HEK293T (cell line): Measurements from ENCODE around the gene RUFY4.
A peak's percentile ranks its signal among the peaks of the same experiment; 100 is the strongest.
"Not testable (repeated sequence)": the region's sequence is repeated elsewhere in the genome, so short reads cannot be mapped to it uniquely, and the experiment has no call there.

Experiments
- CTCF ChIA-PET: fragments of 350-600 bp; formaldehyde crosslinking; extraction: SDS; loops from one replicate; lab custom pipeline; 2021; ENCODE audit warnings: antibody characterized with exemption, inconsistent platforms; lab: Yijun Ruan, JAX
- POLR2A ChIA-PET: fragments of 350-600 bp; formaldehyde crosslinking; extraction: SDS; loops from one replicate; lab custom pipeline; 2020; ENCODE audit warnings: antibody characterized with exemption, inconsistent platforms; lab: Yijun Ruan, JAX
- DNase-seq: peaks from one replicate; pipeline ENCODE4 v3.0.0; 2012; ENCODE audit warnings: mixed read lengths; ENCODE audit errors: extremely low spot score
- ARNT ChIP-seq: fragments of 450-650 bp; IDR thresholded peaks from 2 replicates; pipeline ENCODE4 v1.6.1; 2017; ENCODE audit warnings: mild to moderate bottlenecking
- BHLHE40 ChIP-seq: fragments of 450-650 bp; IDR thresholded peaks from 2 replicates; pipeline ENCODE4 v1.6.1; 2016; ENCODE audit warnings: mild to moderate bottlenecking, moderate library complexity, borderline replicate concordance
- CTBP1 ChIP-seq: fragments of 450-650 bp; IDR thresholded peaks from 2 replicates; pipeline ENCODE4 v1.6.1; 2016; ENCODE audit warnings: borderline replicate concordance
- ELF4 ChIP-seq: fragments of 450-650 bp; IDR thresholded peaks from 2 replicates; pipeline ENCODE4 v1.6.1; 2017; ENCODE audit warnings: antibody characterized with exemption
- FOXA1 ChIP-seq: fragments of 450-650 bp; IDR thresholded peaks from 2 replicates; pipeline ENCODE4 v1.6.1; 2016; ENCODE audit warnings: mild to moderate bottlenecking
- FOXK2 ChIP-seq: fragments of 450-650 bp; IDR thresholded peaks from 2 replicates; pipeline ENCODE4 v1.6.1; 2016; ENCODE audit warnings: mild to moderate bottlenecking
- FOXM1 ChIP-seq: fragments of 450-650 bp; IDR thresholded peaks from 2 replicates; pipeline ENCODE4 v1.6.1; 2017; ENCODE audit warnings: mild to moderate bottlenecking, borderline replicate concordance
- HDGF ChIP-seq: fragments of 450-650 bp; IDR thresholded peaks from 2 replicates; pipeline ENCODE4 v1.6.1; 2017; ENCODE audit warnings: antibody characterized with exemption, borderline replicate concordance
- L3MBTL2 ChIP-seq: fragments of 450-650 bp; conservative IDR thresholded peaks from 2 replicates; pipeline ENCODE4 v1.6.1; 2016; ENCODE audit warnings: mild to moderate bottlenecking
- LEF1 ChIP-seq: fragments of 450-650 bp; IDR thresholded peaks from 2 replicates; pipeline ENCODE4 v1.6.1; 2017; ENCODE audit warnings: mild to moderate bottlenecking, borderline replicate concordance
- NFRKB ChIP-seq: fragments of 450-650 bp; IDR thresholded peaks from 2 replicates; pipeline ENCODE4 v1.6.1; 2016; ENCODE audit warnings: mild to moderate bottlenecking, moderate library complexity
- PKNOX1 ChIP-seq: fragments of 450-650 bp; IDR thresholded peaks from 2 replicates; pipeline ENCODE4 v1.6.1; 2016
- SP1 ChIP-seq: fragments of 450-650 bp; IDR thresholded peaks from 2 replicates; pipeline ENCODE4 v1.6.1; 2017
- SUZ12 ChIP-seq: fragments of 450-650 bp; IDR thresholded peaks from 2 replicates; pipeline ENCODE4 v1.6.1; 2016; ENCODE audit warnings: mild to moderate bottlenecking
- TARDBP ChIP-seq: fragments of 450-650 bp; IDR thresholded peaks from 2 replicates; pipeline ENCODE4 v1.6.1; 2016
- ZNF384 ChIP-seq: fragments of 450-650 bp; IDR thresholded peaks from 2 replicates; pipeline ENCODE4 v1.6.1; 2016

The RUFY4 gene

DNA sequence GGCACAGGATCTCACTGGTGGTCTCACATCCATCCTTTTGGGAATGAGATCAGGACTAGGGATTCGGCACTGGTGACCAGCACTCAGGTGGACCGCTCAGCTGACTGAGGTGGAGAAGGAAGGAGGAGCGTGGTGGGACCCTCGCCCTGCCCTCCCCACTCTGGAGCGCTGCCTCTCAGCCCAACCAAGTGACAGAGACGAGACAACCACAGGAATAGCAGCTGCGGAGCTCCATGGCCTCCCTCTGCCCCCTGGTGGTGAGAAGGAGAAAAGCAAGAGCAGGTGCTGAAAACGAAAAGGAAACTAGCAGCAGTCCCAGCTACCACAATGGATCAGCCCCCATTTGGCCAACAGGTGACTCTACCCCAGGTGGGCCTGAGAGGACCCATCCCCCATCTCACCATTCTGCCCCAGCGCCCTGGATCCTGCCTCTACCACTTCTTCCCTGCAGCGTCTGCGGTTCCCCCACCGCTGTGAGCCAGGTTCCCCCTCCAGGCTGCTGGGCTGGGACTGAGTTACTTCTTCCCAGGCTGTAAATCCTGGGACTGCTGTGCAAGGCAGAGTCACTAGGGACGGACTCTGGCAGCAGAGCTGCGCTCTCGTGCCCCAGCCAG, at the start of gene RUFY4:
Gene RUFY4 (plus strand): TSS at position 533 of the 614 bp plus-strand sequence. CDS start 1,353 bp downstream, outside the sequence.
- CTCF ChIA-PET: interaction anchor here (0.7 to 1.2 kb wide), 5 partner anchors 35 to 1890 kb away, joined by 3 to 12 read pairs (median 3); no protein-coding TSS in a partner anchor
- POLR2A ChIA-PET: not testable (repeated sequence)
- peak; percentile 74 for DNase-seq

GRCh38 chr2:218019411-218020060, 49.5 kb upstream of the RUFY4 start:
- ChIA-PET POLR2A (no interaction called here), CTCF (no interaction called here)
- no peak for TF ChIP-seq SUZ12
- TF ChIP-seq ELF4: no peak
- TF ChIP-seq L3MBTL2: no peak
- TF ChIP-seq FOXK2: no peak
- DNase-seq: no peak

DNA sequence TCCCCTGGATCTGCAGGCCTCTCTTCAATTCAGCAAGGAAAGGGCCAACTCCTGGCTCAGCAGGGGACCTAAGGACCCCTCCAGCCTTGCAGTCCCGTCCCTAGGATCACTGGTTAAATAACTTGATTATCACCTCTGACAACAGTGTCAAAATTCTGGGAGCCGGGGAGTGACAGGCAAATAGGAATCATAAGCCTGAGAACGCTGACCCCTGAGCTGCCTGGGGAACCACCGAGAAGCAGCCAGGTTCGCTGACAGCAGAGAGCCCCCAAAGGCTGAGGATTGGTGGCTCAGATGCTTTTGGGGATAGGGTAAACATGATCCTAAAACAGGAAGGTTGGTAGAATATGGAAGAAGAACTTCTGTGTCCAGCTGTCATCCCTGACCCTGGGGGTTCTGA, 48.8 kb upstream of the RUFY4 start:
- POLR2A ChIA-PET: no interaction called here
- no peak for DNase-seq
- CTCF ChIA-PET: no interaction called here
- no peak for TF ChIP-seq PKNOX1
- no peak for TF ChIP-seq NFRKB
- no peak for TF ChIP-seq ELF4
- no peak for TF ChIP-seq CTBP1
- no peak for TF ChIP-seq TARDBP
- no peak for TF ChIP-seq LEF1
- TF ChIP-seq FOXM1: no peak

GRCh38 chr2:218020966-218021535, 48.0 kb upstream of the RUFY4 start:
- POLR2A ChIA-PET: no interaction called here
- CTCF ChIA-PET: no interaction called here
- TF ChIP-seq LEF1: no peak
- no peak for TF ChIP-seq ELF4
- no peak for TF ChIP-seq FOXM1
- TF ChIP-seq CTBP1: no peak
- TF ChIP-seq PKNOX1: no peak
- no peak for TF ChIP-seq FOXA1
- TF ChIP-seq HDGF: no peak
- no peak for TF ChIP-seq L3MBTL2
- TF ChIP-seq ZNF384: no peak
- no peak for TF ChIP-seq TARDBP
- DNase-seq: no peak

GRCh38 chr2:218021536-218022071, 47.4 kb upstream of the RUFY4 start:
- no peak for DNase-seq
- ChIA-PET POLR2A (no interaction called here), CTCF (no interaction called here)
- no peak for TF ChIP-seq LEF1
- TF ChIP-seq BHLHE40: no peak
- no peak for TF ChIP-seq NFRKB
- no peak for TF ChIP-seq SUZ12
- TF ChIP-seq ELF4: no peak
- TF ChIP-seq FOXM1: no peak
- TF ChIP-seq TARDBP: no peak
- TF ChIP-seq CTBP1: no peak
- TF ChIP-seq FOXK2: no peak
- no peak for TF ChIP-seq FOXA1
- no peak for TF ChIP-seq PKNOX1
- no peak for TF ChIP-seq ARNT
- TF ChIP-seq SP1: no peak

DNA sequence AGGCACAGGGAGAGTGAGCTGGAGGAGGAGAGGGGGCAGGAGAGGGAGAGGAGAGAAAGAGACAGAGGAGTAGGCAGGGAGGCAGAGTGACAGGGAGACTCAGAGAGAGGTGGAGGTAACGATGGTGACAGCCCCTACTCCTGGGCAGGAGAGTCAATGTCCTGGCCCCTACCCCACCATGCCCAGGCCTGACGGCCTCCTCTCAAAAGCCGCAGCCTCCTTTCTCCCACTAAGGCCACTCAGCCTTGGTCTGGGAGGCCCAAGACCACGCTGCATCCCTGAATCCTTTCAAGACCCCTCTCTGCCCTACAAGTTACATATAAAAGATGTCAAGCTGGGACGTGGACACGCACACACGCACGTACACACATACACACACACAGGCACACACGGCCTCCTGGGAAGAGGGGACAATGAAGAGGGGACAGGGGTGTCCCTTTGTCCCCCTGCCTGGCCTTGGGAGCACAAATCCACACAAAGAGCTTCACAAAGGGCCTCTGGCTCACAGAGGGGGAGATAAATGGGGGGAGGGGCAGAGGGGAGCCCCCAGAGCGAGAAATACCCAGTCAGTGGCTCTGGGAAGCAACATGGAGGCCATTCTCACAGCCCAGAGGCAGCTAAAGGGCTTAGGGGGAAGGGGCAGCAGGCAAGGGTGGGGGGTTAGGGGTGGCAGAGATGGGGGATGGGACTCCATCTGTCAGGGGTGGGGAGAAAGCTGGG, 46.8 kb upstream of the RUFY4 start:
- TF ChIP-seq TARDBP (no peak), CTBP1 (no peak), NFRKB (no peak)
- DNase-seq: no peak
- POLR2A ChIA-PET: no interaction called here
- CTCF ChIA-PET: interaction anchor here (0.9 kb wide), 1 partner anchor 47 kb away, joined by 3 read pairs; the partner anchor contains the start of gene RUFY4
